ENCODE measurements around the gene LGR6. TPM values are rescaled to one million over a fixed set of nuclear protein-coding genes. Genes with fewer than 3 reads are reported as not detected.

The LGR6 gene
- total and polyA plus RNA-seq, 4 donors = 11.6 to 67.8 (median 33.6) TPM

DNA sequence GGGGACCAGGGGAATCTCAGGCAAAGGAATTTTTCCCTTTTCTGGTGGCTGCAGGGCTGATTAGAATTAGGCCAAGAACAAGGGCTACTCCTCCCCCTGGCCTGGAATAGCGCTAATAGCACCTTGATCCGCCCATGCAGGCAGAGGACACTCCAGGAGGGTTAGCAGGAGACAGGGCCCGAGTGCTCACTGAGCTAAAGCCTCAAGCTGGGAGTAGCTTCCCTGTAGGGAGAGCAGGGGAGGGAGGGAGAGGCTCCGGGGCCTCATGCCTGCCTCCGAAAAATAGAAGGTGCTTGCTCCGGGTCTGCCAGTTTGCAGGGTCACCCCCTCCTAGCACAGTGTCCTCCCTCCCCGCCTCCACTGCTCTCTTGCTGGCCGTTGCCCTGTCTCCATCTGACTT is 37.0 kb upstream of the LGR6 start:
- no peaks in the 10 kb centered on the region for H3K4me1 ChIP-seq (ENCODE audit: control insufficient read depth in 1 of 2, insufficient read depth in 2 of 2, low read length in 2 of 2)
- ATAC-seq (ENCODE audit: low FRiP score) (no peak), DNase-seq (no peak)
- H3K36me3 ChIP-seq (ENCODE audit: control insufficient read depth in 1 of 2, insufficient read depth in 2 of 2, low read length in 1 of 2) = no peaks in the 10 kb centered on the region
- H3K9me3 ChIP-seq (ENCODE audit: control insufficient read depth, low read length) = no peaks in the 10 kb centered on the region
- 84 to 93% methylated on average over 8 of the region's 8 CpGs for WGBS, 2 donors
- no peaks in the 10 kb centered on the region for H3K27me3 ChIP-seq (ENCODE audit: control insufficient read depth in 1 of 2, insufficient read depth in 2 of 2, low read length in 1 of 2)
- intact Hi-C loops (cut with DNase I) = no loop called here
- H3K4me3 ChIP-seq (ENCODE audit: low read length in 2 of 2) = no peak overlapping the region
- H3K27ac ChIP-seq (ENCODE audit: low read depth in 1 of 2, low read length in 2 of 2) = no peak overlapping the region

DNA sequence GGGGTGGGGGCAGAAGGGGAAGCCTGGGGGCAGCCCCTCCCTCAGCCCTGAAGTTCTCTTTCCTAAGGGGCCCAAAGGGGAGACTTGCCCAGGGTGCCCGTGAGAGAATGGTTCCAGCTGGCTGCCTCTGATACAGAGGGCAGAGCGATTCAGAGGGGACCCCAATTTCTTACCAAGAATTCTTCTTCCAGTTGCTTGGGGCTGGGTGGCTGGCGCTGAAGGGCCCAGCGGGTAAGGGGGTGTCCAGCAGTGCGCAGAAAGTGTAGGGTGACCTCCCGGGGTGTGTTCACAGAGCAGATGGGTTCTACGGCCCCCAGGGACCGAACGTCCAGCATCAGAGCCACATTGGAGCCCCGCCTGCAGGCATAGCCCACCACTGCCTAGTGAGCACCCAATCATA is 35.7 kb upstream of the LGR6 start:
- Histone ChIP-seq H3K4me1 (ENCODE audit: control insufficient read depth in 1 of 2, insufficient read depth in 2 of 2, low read length in 2 of 2) (no peaks in the 10 kb centered on the region), H3K36me3 (ENCODE audit: control insufficient read depth in 1 of 2, insufficient read depth in 2 of 2, low read length in 1 of 2) (no peaks in the 10 kb centered on the region), H3K4me3 (ENCODE audit: low read length in 2 of 2) (no peak overlapping the region), H3K9me3 (ENCODE audit: control insufficient read depth, low read length) (no peaks in the 10 kb centered on the region), H3K27ac (ENCODE audit: low read depth in 1 of 2, low read length in 2 of 2) (no peak overlapping the region), H3K27me3 (ENCODE audit: control insufficient read depth in 1 of 2, insufficient read depth in 2 of 2, low read length in 1 of 2) (no peaks in the 10 kb centered on the region)
- intact Hi-C loops (cut with DNase I) = no loop called here
- WGBS, 2 donors = 95 to 96% methylated on average over 10 of the region's 10 CpGs
- ATAC-seq (ENCODE audit: low FRiP score) = no peak
- no peak for DNase-seq

DNA sequence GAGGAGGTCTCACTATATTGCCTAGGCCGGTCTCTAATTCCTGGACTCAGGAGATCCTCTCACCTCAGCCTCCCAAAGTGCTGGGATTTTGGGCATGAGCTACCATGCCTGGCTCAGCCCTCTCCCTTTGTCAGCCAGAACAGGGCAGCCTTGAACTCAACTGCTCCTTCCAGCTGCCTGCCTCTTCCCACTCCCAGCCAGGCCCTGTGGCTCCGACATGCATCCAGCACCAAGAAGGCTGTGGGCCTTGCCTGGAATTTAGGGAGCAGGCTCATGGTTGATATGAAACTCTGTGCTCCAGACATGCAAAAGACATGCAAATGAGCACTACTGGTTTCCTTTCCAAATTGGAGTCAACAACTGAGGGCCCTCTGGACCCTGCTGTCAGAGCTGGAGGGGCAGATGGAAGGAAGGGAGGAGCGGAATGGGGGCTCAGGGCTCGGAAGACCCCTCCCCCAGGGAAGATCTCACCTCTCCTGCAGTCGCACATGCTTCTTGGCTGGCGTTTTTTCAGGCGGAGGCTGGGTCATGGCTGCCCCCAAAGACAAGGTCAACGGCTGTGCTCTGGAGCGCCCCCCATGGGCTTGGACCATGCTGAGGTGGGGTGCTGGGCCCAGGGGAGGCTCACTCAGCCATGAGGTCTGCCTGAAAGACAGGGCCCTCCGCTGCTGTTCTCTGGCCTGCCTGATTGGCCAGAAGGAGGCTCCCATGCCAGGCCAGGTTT is 34.6 kb upstream of the LGR6 start:
- Histone ChIP-seq H3K4me3 (ENCODE audit: low read length in 2 of 2) (no peak overlapping the region), H3K27me3 (ENCODE audit: control insufficient read depth in 1 of 2, insufficient read depth in 2 of 2, low read length in 1 of 2) (no peaks in the 10 kb centered on the region), H3K4me1 (ENCODE audit: control insufficient read depth in 1 of 2, insufficient read depth in 2 of 2, low read length in 2 of 2) (no peaks in the 10 kb centered on the region), H3K9me3 (ENCODE audit: control insufficient read depth, low read length) (no peaks in the 10 kb centered on the region), H3K27ac (ENCODE audit: low read depth in 1 of 2, low read length in 2 of 2) (no peak overlapping the region), H3K36me3 (ENCODE audit: control insufficient read depth in 1 of 2, insufficient read depth in 2 of 2, low read length in 1 of 2) (no peaks in the 10 kb centered on the region)
- intact Hi-C loops (cut with DNase I) = no loop called here
- 92 to 95% methylated on average over 10 of the region's 10 CpGs for WGBS, 2 donors
- DNase-seq (no peak), ATAC-seq (ENCODE audit: low FRiP score) (no peak)

DNA sequence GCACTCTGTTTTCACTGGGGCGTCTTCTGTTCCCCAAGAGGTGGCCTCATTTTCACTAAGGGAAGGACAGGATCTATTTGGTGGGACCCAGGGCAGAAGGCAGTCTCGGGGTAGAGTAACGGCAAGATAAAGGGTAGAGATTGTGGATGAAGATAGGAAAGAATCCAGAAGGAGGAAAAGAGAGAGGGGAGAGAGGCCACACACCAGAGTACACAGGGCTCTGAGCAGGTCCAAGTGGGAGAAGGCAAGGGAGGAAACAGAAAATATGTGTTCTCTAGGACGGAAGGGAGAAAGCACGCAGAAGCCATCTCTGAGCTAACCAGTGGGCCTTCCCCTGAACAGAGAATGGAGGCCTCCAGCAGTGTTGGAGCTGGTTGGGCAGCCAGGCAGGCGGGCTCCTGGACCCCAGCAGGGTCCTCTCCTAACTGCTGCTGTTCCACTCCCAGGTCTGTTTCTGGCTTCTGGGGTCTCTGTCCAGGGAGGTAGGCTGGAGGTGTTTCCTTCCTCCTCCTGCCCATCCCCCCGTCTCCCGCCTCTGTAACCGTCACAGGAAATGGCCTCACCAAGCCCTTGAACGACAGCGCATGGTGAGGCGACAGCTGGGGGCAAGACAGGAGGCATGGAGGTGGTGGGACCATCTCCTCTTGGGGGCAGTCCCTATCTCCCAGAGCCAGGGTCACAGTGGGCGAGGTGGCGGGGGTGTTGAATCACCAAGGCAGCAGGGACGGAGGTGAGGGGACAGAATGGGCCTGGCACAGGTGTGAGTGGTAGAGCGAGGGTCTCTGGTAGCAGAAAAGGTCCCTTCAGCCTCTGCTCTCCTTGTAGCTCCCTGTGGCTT is 33.8 kb upstream of the LGR6 start:
- no peak for DNase-seq
- no peak for ATAC-seq (ENCODE audit: low FRiP score)
- WGBS, 2 donors = 91 to 95% methylated on average over 16 of the region's 16 CpGs
- Histone ChIP-seq H3K27ac (ENCODE audit: low read depth in 1 of 2, low read length in 2 of 2) (no peak overlapping the region), H3K36me3 (ENCODE audit: control insufficient read depth in 1 of 2, insufficient read depth in 2 of 2, low read length in 1 of 2) (no peaks in the 10 kb centered on the region), H3K9me3 (ENCODE audit: control insufficient read depth, low read length) (no peaks in the 10 kb centered on the region), H3K27me3 (ENCODE audit: control insufficient read depth in 1 of 2, insufficient read depth in 2 of 2, low read length in 1 of 2) (no peaks in the 10 kb centered on the region), H3K4me1 (ENCODE audit: control insufficient read depth in 1 of 2, insufficient read depth in 2 of 2, low read length in 2 of 2) (no peaks in the 10 kb centered on the region), H3K4me3 (ENCODE audit: low read length in 2 of 2) (no peak overlapping the region)
- intact Hi-C loops (cut with DNase I) = no loop called here

DNA sequence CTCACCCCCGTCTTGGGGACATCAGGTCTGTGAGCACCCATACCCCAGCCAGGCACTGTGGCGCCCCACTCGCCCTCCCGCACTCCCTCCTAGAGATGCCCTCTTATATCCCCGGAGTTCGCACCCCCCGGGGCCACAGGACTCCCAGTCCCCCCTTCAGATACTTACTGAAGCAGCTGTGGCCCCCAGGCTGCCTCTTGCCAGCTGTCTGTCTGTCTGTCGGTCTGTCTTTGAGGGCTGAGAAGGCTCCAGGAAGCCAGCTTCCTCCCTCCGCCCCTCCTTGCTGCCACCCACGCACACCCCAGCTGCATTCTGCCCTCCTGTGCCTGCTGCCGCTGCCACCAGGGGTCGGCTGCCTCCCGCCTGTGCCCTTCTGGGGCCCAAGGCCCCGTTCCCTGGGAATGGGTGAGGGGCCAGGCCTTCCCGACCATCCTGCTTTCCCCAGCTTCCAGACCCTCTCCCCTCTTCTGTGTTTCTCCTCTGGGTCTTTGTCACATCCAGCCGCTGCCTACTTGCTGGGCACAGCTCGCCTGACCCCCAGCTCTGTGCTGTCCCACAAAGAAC is 33.1 kb upstream of the LGR6 start, which contains the start of gene PTPN7:
Gene PTPN7, minus strand, starts transcription at position 226 of the 564 bp plus-strand sequence. CDS start 1,200 bp downstream, outside the sequence.
- no peak within 1 kb of the TSS for H3K4me3 ChIP-seq (ENCODE audit: low read length in 2 of 2)
- ATAC-seq (ENCODE audit: low FRiP score) = no peak
- H3K27ac ChIP-seq (ENCODE audit: low read depth in 1 of 2, low read length in 2 of 2) = no peak within 1 kb of the TSS
- no peaks in the 10 kb centered on the region for H3K36me3 ChIP-seq (ENCODE audit: control insufficient read depth in 1 of 2, insufficient read depth in 2 of 2, low read length in 1 of 2)
- intact Hi-C loops (cut with DNase I) = no loop called here
- H3K4me1 ChIP-seq (ENCODE audit: control insufficient read depth in 1 of 2, insufficient read depth in 2 of 2, low read length in 2 of 2) = no peaks in the 10 kb centered on the region
- DNase-seq = peak in 1 of 2 donors; percentile 66
- WGBS, 2 donors = 89 to 93% methylated on average over 15 to 17 of the region's 17 CpGs
- H3K9me3 ChIP-seq (ENCODE audit: control insufficient read depth, low read length) = no peaks in the 10 kb centered on the region
- H3K27me3 ChIP-seq (ENCODE audit: control insufficient read depth in 1 of 2, insufficient read depth in 2 of 2, low read length in 1 of 2) = no peaks in the 10 kb centered on the region

DNA sequence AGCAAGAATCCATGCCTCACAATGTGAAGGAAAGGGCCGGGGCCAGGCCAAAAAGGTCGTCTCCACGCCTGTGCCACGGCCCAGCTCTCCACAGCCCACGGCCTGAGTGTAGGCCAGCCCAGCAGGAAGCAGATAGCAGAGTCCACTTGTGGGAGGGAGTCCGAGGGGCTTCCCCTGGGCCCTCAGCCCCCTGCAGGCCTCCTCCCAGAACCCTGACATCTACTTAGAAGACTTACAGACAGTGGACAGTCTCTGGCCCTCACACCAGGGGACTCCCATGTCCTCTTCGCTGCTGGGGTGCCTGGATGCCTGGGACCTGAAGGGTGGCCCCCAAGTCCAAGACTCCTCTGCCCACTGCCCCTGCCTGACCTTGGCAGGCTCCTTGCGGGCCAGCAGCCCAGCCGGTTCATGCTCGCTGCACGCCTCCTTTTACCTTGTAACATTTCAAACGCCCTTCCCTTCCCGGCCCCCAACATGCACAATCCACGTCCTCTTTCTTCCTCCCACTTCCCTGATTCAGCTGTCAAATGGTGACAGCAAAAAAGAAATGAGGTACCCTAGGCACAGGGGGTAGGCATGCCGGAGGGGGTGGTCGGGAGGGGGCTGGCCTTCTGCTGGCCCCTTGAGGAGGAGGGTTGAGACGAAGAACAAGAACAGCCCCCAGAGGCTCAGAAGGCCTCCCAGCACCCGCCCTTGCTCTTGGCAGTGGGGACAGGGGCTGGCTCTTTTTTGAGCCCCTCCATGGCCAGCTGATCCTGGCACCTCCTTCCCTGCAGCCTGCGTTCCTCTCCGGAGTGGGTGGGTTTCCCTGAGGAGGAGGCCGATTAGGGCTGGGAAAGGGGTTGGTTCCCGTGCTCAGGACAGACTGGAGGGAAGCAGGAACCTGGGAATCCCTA is 32.2 kb upstream of the LGR6 start:
- no peak for DNase-seq
- Histone ChIP-seq H3K27me3 (ENCODE audit: control insufficient read depth in 1 of 2, insufficient read depth in 2 of 2, low read length in 1 of 2) (no peaks in the 10 kb centered on the region), H3K27ac (ENCODE audit: low read depth in 1 of 2, low read length in 2 of 2) (no peak overlapping the region), H3K4me3 (ENCODE audit: low read length in 2 of 2) (no peak overlapping the region), H3K36me3 (ENCODE audit: control insufficient read depth in 1 of 2, insufficient read depth in 2 of 2, low read length in 1 of 2) (no peaks in the 10 kb centered on the region), H3K4me1 (ENCODE audit: control insufficient read depth in 1 of 2, insufficient read depth in 2 of 2, low read length in 2 of 2) (no peaks in the 10 kb centered on the region), H3K9me3 (ENCODE audit: control insufficient read depth, low read length) (no peaks in the 10 kb centered on the region)
- WGBS, 2 donors = 81 to 82% methylated on average over 22 of the region's 22 CpGs
- intact Hi-C loops (cut with DNase I) = no loop called here
- no peak for ATAC-seq (ENCODE audit: low FRiP score)

DNA sequence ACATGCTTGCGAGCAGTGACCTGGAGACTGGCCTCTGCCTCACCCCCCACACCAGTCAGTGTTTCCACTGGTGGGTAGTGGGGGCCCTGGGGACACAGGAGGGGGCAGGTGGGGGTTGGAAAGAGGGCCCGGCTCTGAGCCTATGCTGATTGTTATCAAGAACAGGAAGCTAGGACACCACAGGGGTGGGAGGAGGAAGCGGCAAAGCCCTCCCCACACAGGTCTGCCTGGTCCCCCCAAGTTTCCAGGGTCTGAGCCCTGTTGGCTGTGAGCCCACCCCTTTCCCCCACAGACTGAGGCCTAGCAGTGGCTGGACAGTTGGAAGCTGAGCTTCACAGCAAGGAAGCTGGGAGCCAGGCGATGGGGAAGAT is 31.6 kb upstream of the LGR6 start:
- 89 to 90% methylated on average over 4 of the region's 4 CpGs for WGBS, 2 donors
- DNase-seq (no peak), ATAC-seq (ENCODE audit: low FRiP score) (no peak)
- Histone ChIP-seq H3K4me3 (ENCODE audit: low read length in 2 of 2) (no peak overlapping the region), H3K9me3 (ENCODE audit: control insufficient read depth, low read length) (no peaks in the 10 kb centered on the region), H3K36me3 (ENCODE audit: control insufficient read depth in 1 of 2, insufficient read depth in 2 of 2, low read length in 1 of 2) (no peaks in the 10 kb centered on the region), H3K27me3 (ENCODE audit: control insufficient read depth in 1 of 2, insufficient read depth in 2 of 2, low read length in 1 of 2) (no peaks in the 10 kb centered on the region), H3K4me1 (ENCODE audit: control insufficient read depth in 1 of 2, insufficient read depth in 2 of 2, low read length in 2 of 2) (no peaks in the 10 kb centered on the region), H3K27ac (ENCODE audit: low read depth in 1 of 2, low read length in 2 of 2) (no peak overlapping the region)
- intact Hi-C loops (cut with DNase I) = no loop called here
